Duodenal mucosa (tissue), 2 donors: ENCODE measurements around the gene G6PD.
"Not testable (repeated sequence)": the region's sequence is repeated elsewhere in the genome, so short reads cannot be mapped to it uniquely, and the experiment has no call there.

ENCODE experiments used
- H3K27ac ChIP-seq: one replicate; pipeline ENCODE4 v1.7.0; 2013; ENCODE audit warnings: low read depth, low read length
- H3K27me3 ChIP-seq, 2 donors: one replicate each; pipeline ENCODE4 v1.7.0; 2013; ENCODE audit warnings: low read length in 2 of 2, control low read depth in 1 of 2; ENCODE audit not compliant: insufficient read depth in 2 of 2, control insufficient read depth in 1 of 2
- H3K36me3 ChIP-seq, 2 donors: one replicate each; pipeline ENCODE4 v1.7.0; 2013; ENCODE audit warnings: low read length in 2 of 2, control low read depth in 1 of 2; ENCODE audit not compliant: insufficient read depth in 2 of 2, control insufficient read depth in 1 of 2
- H3K4me1 ChIP-seq, 2 donors: one replicate each; pipeline ENCODE4 v1.7.0; 2013; ENCODE audit warnings: low read length in 2 of 2, control low read depth in 1 of 2; ENCODE audit not compliant: insufficient read depth in 2 of 2, control insufficient read depth in 1 of 2
- H3K4me3 ChIP-seq, 2 donors: one replicate each; pipeline ENCODE4 v1.7.0; 2013; ENCODE audit warnings: low read length in 2 of 2, low read depth in 1 of 2
- H3K9ac ChIP-seq, 2 donors: one replicate each; pipeline ENCODE4 v1.7.0; 2013; ENCODE audit warnings: low read length in 2 of 2, low read depth in 1 of 2
- H3K9me3 ChIP-seq, 2 donors: one replicate each; pipeline ENCODE4 v1.7.0; 2013; ENCODE audit warnings: low read length in 2 of 2, control low read depth in 1 of 2; ENCODE audit not compliant: control insufficient read depth in 1 of 2

G6PD gene

DNA sequence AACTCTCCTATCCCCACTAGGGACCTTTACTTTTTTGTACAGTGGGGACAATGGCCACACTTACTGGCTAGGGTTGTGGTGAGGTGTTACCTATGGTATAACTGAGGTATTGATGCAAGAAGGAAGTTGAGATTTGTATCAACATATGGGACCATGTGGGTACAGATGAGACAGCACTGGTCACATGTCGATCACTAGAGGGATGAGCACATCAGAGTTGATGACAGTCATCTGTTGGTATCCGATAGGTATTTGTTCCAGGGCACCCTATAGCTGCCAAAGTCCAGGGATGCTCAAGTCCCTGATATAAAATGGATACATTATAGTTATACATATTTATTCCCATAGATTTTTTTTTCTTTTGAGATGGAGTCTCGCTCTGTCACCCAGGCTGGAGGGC lies 43.7 kb downstream of the G6PD start:
- H3K9ac ChIP-seq, result no peak overlapping the region
- no peak overlapping the region for H3K27ac ChIP-seq
- H3K4me3 ChIP-seq, result no peak overlapping the region
- no peaks in the 10 kb centered on the region for H3K4me1 ChIP-seq
- peaks cover 7 to 10% of the 10 kb centered on the region in 2 donors for H3K36me3 ChIP-seq
- no peaks in the 10 kb centered on the region for H3K9me3 ChIP-seq
- no peaks in the 10 kb centered on the region for H3K27me3 ChIP-seq

- Histone ChIP-seq H3K9ac (no peak overlapping the region), H3K27me3 (no peaks in the 10 kb centered on the region), H3K9me3 (no peaks in the 10 kb centered on the region), H3K4me3 (no peak overlapping the region), H3K36me3 (peaks cover 4 to 8% of the 10 kb centered on the region in 2 donors), H3K27ac (no peak overlapping the region), H3K4me1 (no peaks in the 10 kb centered on the region)
Observed at GRCh38 chrX:154502098-154502497, 44.5 kb downstream of the G6PD start.

DNA sequence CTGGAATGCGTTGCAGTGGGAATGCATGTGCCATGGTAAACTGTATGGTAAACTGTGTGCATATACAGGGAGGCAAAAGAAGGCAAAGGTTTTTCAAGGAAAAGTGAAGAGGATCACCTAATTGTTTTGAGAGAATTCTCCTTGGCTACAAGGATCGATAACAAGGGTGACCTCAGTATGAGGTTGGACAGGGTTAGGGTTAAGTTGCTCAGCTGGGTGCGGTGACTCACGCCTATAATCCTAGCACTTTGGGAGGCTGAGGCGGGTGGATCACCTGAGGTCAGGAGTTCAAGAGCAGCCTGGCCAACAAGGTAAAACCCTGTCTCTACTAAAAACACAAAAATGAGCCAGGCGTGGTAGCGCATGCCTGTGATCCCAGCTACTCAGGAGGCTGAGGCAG lies 45.2 kb downstream of the G6PD start:
- H3K4me3 ChIP-seq, H3K27ac ChIP-seq, H3K9me3 ChIP-seq, H3K36me3 ChIP-seq, H3K27me3 ChIP-seq, H3K9ac ChIP-seq, H3K4me1 ChIP-seq: not testable (repeated sequence)

- not testable (repeated sequence) for H3K27me3 ChIP-seq, H3K4me3 ChIP-seq, H3K9me3 ChIP-seq, H3K4me1 ChIP-seq, H3K27ac ChIP-seq, H3K9ac ChIP-seq, H3K36me3 ChIP-seq
Observed at GRCh38 chrX:154496591-154497137, 50.0 kb downstream of the G6PD start.

DNA sequence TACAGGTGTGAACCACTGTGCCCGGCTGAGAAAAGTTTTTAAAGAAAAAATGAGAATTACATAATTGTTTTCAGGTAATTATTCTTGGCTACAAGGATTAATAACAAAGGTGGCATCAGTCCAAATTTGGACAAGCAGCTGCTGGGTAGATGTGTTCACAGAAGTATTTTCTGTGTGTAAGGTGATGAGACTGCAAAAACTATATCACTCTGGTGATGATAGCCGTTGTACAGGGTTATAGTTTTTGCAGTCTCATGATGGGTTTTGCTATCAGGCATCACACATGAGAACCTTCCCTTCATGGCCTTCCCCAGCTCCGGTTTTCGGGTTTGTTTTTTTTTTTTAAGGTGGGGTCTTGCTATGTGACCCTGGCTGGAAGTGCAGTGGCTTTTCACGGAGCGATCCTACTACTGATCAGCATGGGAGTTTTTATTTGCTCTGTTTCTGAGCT lies 51.1 kb downstream of the G6PD start:
- Histone ChIP-seq H3K9me3 (no peaks in the 10 kb centered on the region), H3K4me3 (no peak overlapping the region), H3K4me1 (no peaks in the 10 kb centered on the region), H3K27me3 (no peaks in the 10 kb centered on the region), H3K9ac (no peak overlapping the region), H3K36me3 (no peaks in the 10 kb centered on the region), H3K27ac (no peak overlapping the region)

DNA sequence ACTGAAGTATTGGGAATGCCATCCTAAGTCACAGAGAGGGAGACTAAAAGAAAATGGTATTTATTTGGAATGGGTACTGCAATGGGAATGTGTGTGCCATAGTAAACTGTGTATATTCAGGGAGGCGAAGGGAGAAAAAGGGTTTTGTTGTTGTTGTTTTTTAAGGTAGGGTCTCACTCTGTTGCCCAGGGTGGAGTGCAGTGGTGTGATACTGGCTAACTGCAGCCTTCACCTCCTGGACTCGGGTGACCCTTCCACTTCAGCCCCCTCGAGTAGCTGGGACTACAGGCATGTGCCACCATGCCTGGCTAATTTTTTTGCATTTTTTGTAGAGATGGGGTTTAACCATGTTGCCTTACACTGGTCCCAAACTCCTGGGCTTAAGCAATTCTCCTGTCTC lies 51.9 kb downstream of the G6PD start:
- Histone ChIP-seq H3K27me3 (no peaks in the 10 kb centered on the region), H3K4me1 (peaks cover 0 to 1% of the 10 kb centered on the region in 2 donors), H3K36me3 (no peaks in the 10 kb centered on the region), H3K27ac (no peak overlapping the region), H3K9ac (no peak overlapping the region), H3K9me3 (no peaks in the 10 kb centered on the region), H3K4me3 (no peak overlapping the region)

DNA sequence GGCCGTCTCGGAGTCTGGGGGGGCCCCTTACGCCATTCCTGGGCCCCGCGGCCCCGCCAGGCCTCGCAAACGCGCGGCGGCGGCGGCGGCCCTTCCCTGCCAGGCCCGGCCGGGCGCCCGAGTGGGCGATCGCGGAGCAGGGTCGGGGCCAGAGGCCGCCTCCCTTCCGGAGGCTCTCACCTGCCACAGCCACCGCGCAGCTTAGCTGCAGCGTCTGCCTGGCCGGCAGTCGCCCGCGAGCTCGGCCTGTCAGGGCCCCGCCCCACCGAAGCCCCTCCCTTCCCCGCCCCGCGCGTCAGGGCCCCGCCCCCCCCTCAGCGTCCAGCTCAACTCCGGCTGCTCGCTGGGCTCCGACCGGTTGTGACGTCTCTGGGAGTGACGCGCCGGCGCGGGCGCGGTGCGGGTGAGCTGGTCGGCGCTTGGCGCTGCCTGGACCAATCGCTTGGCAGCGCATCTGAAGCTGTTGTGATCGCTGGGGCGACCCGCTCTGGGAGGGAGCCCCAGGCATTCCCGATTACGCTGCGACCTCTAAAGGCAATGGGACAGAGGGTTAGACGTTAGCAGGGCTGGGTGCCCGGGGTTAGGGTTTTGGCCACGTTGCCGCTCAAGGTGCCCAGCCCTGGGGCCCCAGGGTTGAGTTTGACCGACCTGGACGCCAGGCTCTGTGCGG lies 56.1 kb downstream of the G6PD start, which contains the start of gene SLC10A3:
Gene SLC10A3, minus strand, starts transcription at position 216 of the 670 bp plus-strand sequence. CDS start 1,689 bp downstream, outside the sequence.
- H3K27me3 ChIP-seq, result no peaks in the 10 kb centered on the region
- H3K36me3 ChIP-seq, result no peaks in the 10 kb centered on the region
- peak within 1 kb of the TSS; percentile 89 for H3K27ac ChIP-seq
- peak within 1 kb of the TSS; percentile 84 to 90 for H3K9ac ChIP-seq
- no peaks in the 10 kb centered on the region for H3K9me3 ChIP-seq
- peaks cover 10 to 15% of the 10 kb centered on the region in 2 donors for H3K4me1 ChIP-seq
- peak within 1 kb of the TSS; percentile 73 to 75 for H3K4me3 ChIP-seq

DNA sequence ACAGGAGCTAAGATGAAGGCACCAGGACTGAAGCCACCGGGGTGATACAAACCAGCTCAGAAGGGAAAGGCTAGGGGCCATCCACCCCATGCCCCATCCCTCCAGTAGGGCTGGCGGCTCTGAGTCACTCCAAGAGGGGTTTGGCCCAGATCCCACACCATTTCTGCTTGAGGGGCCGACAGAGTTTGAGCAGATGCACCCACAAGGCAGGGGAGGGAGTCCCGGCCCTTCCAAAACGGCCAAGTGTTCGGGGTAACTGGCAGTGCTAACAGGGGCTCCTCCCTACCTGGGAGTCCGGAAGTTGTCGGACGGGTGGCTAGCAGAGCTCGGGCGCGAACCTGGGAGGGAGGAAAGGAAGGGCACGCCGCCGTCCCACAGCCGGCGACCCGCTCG lies 56.6 kb downstream of the G6PD start:
- no peaks in the 10 kb centered on the region for H3K9me3 ChIP-seq
- no peaks in the 10 kb centered on the region for H3K36me3 ChIP-seq
- H3K27me3 ChIP-seq, result no peaks in the 10 kb centered on the region
- peaks cover 15 to 21% of the 10 kb centered on the region in 2 donors for H3K4me1 ChIP-seq
- peak overlapping the region; percentile 76 to 84 for H3K9ac ChIP-seq
- H3K4me3 ChIP-seq, result peak overlapping the region; percentile 73 to 75
- peak overlapping the region; percentile 81 for H3K27ac ChIP-seq

GRCh38 chrX:154489182-154489581 lies 57.5 kb downstream of the G6PD start:
- Histone ChIP-seq H3K9ac (peak overlapping the region; percentile 76 to 84), H3K36me3 (peaks cover 0 to 5% of the 10 kb centered on the region in 2 donors), H3K27ac (no peak overlapping the region), H3K4me1 (peaks cover 18 to 26% of the 10 kb centered on the region in 2 donors), H3K4me3 (peak overlapping the region; percentile 73 to 75), H3K9me3 (no peaks in the 10 kb centered on the region), H3K27me3 (no peaks in the 10 kb centered on the region)

GRCh38 chrX:154488336-154489075 lies 58.1 kb downstream of the G6PD start:
- Histone ChIP-seq H3K4me1 (peaks cover 18 to 26% of the 10 kb centered on the region in 2 donors), H3K4me3 (no peak overlapping the region), H3K9ac (no peak overlapping the region)

More at GRCh38 chrX:154488336-154489075, 58.1 kb downstream of the G6PD start:
- no peaks in the 10 kb centered on the region for H3K9me3 ChIP-seq
- H3K27me3 ChIP-seq, result no peaks in the 10 kb centered on the region
- no peak overlapping the region for H3K27ac ChIP-seq
- peaks cover 0 to 5% of the 10 kb centered on the region in 2 donors for H3K36me3 ChIP-seq
